ENCODE measurements around the gene IRGQ.

IRGQ gene

DNA sequence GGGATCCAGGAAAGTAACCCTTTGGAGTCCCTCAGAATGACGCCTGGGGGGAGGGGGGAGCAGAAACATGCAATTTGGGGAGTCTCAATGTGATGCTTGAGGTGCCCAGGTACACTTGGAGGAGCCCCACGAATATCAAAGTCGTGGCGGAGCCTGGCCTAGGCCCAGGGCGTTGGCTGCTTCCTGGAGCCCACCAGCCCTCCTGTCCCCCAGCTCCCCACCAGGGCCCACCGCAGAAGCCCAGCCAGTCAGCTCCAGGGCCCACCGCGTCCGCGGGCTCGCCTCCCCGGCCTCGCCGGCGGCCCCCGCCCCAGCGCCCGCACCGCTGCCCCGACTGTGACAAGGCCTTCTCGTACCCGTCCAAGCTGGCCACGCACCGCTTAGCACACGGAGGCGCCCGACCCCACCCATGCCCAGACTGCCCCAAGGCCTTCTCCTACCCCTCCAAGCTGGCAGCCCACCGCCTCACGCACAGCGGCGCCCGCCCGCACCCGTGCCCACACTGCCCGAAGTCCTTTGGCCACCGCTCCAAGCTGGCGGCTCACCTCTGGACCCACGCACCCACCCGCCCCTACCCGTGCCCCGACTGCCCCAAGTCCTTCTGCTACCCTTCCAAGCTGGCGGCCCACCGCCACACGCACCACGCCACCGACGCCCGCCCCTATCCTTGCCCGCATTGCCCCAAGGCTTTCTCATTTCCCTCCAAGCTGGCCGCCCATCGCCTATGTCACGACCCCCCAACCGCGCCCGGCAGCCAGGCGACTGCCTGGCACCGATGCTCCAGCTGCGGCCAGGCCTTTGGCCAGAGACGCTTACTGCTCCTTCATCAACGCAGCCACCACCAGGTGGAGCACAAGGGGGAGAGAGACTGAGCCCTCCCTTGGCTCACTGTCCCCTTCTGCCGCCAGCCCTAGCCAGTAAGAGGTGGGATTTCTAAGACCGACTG lies 60.8 kb downstream of the IRGQ start:
- in situ Hi-C loops (cut with HindIII; ENCODE audit: low sequenced_read_pairs): no loop called here
- TF ChIP-seq, protein P1, sequence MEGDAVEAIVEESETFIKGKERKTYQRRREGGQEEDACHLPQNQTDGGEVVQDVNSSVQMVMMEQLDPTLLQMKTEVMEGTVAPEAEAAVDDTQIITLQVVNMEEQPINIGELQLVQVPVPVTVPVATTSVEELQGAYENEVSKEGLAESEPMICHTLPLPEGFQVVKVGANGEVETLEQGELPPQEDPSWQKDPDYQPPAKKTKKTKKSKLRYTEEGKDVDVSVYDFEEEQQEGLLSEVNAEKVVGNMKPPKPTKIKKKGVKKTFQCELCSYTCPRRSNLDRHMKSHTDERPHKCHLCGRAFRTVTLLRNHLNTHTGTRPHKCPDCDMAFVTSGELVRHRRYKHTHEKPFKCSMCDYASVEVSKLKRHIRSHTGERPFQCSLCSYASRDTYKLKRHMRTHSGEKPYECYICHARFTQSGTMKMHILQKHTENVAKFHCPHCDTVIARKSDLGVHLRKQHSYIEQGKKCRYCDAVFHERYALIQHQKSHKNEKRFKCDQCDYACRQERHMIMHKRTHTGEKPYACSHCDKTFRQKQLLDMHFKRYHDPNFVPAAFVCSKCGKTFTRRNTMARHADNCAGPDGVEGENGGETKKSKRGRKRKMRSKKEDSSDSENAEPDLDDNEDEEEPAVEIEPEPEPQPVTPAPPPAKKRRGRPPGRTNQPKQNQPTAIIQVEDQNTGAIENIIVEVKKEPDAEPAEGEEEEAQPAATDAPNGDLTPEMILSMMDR (IDR thresholded peaks at IDR 0.05; ENCODE audit: low read depth, low read length): peak; percentile 83
- DNase-seq (ENCODE audit: low read depth, low spot score): peak; percentile 56
- H3K4me3 ChIP-seq (ENCODE audit: low read depth, low read length): no peak overlapping the region
